IPS-15b (cell line): ENCODE results near the gene NALCN.

ENCODE experiments used
- H3K27me3 ChIP-seq: one replicate; pipeline ENCODE4 v1.6.1; 2013; ENCODE audit warnings: low read length; ENCODE audit not compliant: control insufficient read depth, insufficient read depth
- H3K36me3 ChIP-seq: one replicate; pipeline ENCODE4 v1.6.1; 2013; ENCODE audit warnings: low read length; ENCODE audit not compliant: control insufficient read depth, insufficient read depth
- H3K4me1 ChIP-seq: one replicate; pipeline ENCODE4 v1.6.1; 2013; ENCODE audit warnings: mild to moderate bottlenecking, low read length; ENCODE audit not compliant: control insufficient read depth, insufficient read depth
- H3K4me3 ChIP-seq: one replicate; pipeline ENCODE4 v1.5.1; 2013; ENCODE audit warnings: low read depth, low read length
- H3K9ac ChIP-seq: one replicate; pipeline ENCODE4 v1.6.1; 2013; ENCODE audit warnings: low read depth, mild to moderate bottlenecking, low read length
- H3K9me3 ChIP-seq: one replicate; pipeline ENCODE4 v1.6.1; 2013; ENCODE audit warnings: mild to moderate bottlenecking, low read length; ENCODE audit not compliant: control insufficient read depth, insufficient read depth

NALCN gene

DNA sequence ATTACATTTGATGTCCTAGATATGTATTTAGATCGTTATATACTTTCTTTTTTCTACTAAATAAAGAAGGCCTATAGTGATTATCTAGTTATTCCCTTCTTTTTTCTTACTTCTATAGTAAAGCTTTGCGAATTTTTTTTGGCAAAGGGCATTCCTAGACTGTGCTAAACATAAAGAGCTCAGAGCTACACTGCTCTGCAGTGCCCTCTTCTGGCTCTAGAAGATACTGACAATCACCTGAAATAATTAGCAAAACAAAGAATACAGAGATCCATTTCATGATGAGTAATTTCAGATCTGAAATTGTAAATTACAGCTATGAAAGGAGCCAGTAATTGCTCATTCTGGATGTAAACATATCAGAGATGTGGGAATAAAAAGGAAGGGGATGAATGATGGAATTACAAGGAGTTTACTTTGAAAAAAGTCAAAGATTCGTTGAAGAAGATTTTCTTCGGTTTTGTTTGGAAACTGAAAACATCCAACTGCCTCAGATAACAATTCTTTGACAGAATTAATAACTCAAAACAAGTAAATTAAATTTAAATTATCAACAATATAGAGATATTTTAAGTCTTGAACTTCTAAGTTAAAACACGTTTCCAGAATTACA, 288.5 kb downstream of the NALCN start:
- Histone ChIP-seq H3K9ac (no peak overlapping the region), H3K27me3 (no peaks in the 10 kb centered on the region), H3K9me3 (no peaks in the 10 kb centered on the region), H3K36me3 (no peaks in the 10 kb centered on the region), H3K4me1 (no peaks in the 10 kb centered on the region), H3K4me3 (no peak overlapping the region)

DNA sequence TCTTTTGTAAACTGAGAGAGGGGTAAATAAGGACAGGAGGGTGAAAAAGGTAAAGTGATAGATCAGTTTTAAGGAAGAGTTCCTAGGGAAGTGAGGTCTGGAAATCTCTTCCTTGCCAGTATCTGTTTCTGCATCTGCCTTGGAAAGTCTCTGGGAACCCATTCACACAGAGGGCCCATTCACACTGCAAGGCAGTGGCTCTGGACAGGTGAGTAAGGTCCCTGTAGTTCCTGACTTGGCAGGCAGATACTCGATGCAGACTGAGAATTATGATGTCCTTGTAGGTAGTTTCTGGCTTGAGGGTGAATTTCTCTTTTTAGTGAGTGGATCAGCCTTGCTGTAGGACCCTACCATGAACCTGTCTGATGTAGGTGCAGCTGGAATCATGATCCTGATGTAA, 293.3 kb downstream of the NALCN start:
- H3K9ac ChIP-seq, result no peak overlapping the region
- peaks cover 13% of the 10 kb centered on the region for H3K4me1 ChIP-seq
- H3K36me3 ChIP-seq, result no peaks in the 10 kb centered on the region
- no peak overlapping the region for H3K4me3 ChIP-seq
- no peaks in the 10 kb centered on the region for H3K27me3 ChIP-seq
- H3K9me3 ChIP-seq, result no peaks in the 10 kb centered on the region

DNA sequence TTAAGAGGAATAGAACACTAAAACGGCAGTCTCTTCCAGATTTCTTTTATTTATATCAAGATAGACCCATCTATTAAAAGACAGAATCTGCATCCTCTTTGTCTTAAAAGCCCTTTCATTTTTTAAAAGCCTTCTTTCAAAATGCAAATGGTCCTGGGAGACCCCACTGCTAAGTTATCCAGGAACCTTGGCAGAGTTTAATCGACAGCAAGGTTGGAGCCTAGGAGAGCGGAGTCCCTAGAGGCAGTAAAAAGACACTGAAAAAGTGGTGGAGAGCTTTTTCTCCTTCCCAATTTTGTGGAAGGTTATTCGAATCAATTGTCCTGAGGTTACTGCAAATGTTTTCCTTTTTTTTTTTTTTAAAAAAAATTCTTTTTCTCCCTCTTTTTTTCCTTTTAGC, 294.7 kb downstream of the NALCN start:
- Histone ChIP-seq H3K9ac (no peak overlapping the region), H3K4me3 (no peak overlapping the region), H3K36me3 (no peaks in the 10 kb centered on the region), H3K4me1 (peaks cover 20% of the 10 kb centered on the region), H3K9me3 (no peaks in the 10 kb centered on the region), H3K27me3 (no peaks in the 10 kb centered on the region)

DNA sequence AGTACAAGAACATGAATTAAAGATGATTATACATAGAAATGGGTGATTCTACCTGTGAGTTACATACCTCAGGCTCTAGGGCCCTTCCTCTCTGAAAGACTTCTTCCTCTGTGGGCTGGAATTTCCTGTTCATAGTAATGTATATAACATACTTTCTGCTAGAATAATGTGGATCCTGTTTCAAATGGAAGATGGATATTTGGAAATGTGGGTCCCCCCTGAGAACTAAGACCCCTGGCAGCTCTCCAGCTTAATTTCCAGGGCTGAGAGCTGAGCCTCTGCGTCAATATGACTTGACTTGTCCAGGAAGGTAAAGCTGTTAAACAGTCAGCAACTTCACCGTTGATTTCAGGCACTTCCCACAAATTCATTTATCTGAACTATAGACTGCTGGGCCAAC, 296.3 kb downstream of the NALCN start:
- Histone ChIP-seq H3K36me3 (no peaks in the 10 kb centered on the region), H3K27me3 (no peaks in the 10 kb centered on the region), H3K4me3 (no peak overlapping the region), H3K9me3 (no peaks in the 10 kb centered on the region), H3K4me1 (peaks cover 31% of the 10 kb centered on the region), H3K9ac (no peak overlapping the region)

DNA sequence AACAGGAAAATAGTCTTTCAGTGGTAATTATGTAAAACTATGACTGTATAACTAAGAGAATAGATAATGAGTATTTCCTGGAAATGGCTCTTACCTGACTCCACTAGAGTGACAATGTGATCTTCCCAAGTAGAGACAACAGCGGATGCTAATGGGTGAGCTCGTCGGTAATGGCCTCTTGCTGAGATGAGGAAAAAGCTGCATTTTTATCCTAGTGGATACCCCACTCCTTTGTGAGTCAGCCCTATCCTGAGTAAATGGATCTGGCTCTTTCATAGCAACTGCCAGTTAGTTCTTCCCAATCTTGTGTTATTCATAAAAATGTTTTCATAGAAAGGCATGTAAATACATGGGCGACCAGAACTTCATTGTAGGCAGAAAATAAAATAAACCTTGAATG, 299.5 kb downstream of the NALCN start:
- peaks cover 34% of the 10 kb centered on the region for H3K4me1 ChIP-seq
- H3K9ac ChIP-seq, result no peak overlapping the region
- H3K9me3 ChIP-seq, result no peaks in the 10 kb centered on the region
- H3K4me3 ChIP-seq, result no peak overlapping the region
- H3K27me3 ChIP-seq, result no peaks in the 10 kb centered on the region
- H3K36me3 ChIP-seq, result no peaks in the 10 kb centered on the region

DNA sequence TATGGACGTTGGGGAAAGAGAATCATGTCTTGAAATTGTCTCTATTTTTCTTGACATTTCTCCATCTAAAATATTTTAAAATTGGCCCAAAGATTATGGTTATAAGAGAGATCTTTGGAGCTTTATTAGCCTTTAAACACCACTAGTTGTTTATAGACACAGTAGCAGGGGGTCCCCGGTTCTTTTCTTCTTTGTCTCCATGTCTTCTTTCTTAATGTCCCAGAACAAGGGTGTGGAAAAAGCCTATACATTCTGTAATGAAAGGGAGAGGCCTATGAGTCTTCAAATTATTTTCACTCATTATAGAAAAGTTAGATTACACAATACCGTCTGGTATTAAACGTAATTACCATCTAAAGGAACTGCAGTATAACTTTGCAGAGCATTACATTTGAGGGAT, 300.0 kb downstream of the NALCN start:
- Histone ChIP-seq H3K9me3 (no peaks in the 10 kb centered on the region), H3K36me3 (no peaks in the 10 kb centered on the region), H3K4me1 (peaks cover 34% of the 10 kb centered on the region), H3K9ac (no peak overlapping the region), H3K27me3 (no peaks in the 10 kb centered on the region), H3K4me3 (no peak overlapping the region)

DNA sequence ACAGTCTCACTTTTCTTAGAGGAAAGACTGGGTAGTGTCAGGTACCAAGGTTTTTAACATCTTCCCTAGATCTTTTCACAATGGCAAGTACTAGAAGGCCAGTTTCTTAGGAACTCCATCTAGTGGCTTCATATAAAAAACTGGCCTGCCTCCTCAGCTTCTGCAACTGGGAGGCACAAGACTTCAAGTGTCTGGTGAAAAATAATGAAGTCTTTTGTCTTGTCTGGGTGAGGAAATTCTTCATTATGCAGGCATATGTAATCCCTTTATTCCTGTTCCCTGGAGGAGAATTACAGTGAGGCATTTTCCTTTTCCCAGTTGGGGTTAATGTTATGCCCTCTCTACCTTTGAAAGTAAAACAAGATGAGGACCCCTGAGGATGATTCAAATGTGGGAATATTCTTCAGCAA, 300.5 kb downstream of the NALCN start:
- no peaks in the 10 kb centered on the region for H3K27me3 ChIP-seq
- no peak overlapping the region for H3K4me3 ChIP-seq
- H3K9me3 ChIP-seq, result no peaks in the 10 kb centered on the region
- peaks cover 34% of the 10 kb centered on the region for H3K4me1 ChIP-seq
- H3K9ac ChIP-seq, result no peak overlapping the region
- H3K36me3 ChIP-seq, result no peaks in the 10 kb centered on the region

DNA sequence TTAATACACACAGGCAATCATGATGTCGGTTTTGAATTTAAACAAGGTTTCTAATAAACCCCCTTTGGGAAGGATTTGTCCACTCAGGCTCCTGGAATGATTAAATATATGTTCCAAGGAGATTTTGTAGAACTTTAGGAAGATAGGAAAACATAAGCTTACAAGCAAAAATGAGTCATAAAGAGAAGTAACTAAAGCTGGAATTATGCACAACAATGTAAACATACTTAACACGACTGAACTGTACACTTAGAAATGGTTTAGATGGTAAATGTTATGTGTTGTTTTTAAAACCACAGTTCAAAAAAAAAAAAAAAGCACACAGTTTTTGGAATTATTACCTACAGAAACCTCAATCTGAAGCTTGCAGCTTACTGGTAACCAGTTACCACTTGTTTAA, 304.4 kb downstream of the NALCN start:
- Histone ChIP-seq H3K27me3 (no peaks in the 10 kb centered on the region), H3K36me3 (no peaks in the 10 kb centered on the region), H3K4me3 (no peak overlapping the region), H3K9me3 (no peaks in the 10 kb centered on the region), H3K4me1 (peaks cover 19% of the 10 kb centered on the region), H3K9ac (no peak overlapping the region)

DNA sequence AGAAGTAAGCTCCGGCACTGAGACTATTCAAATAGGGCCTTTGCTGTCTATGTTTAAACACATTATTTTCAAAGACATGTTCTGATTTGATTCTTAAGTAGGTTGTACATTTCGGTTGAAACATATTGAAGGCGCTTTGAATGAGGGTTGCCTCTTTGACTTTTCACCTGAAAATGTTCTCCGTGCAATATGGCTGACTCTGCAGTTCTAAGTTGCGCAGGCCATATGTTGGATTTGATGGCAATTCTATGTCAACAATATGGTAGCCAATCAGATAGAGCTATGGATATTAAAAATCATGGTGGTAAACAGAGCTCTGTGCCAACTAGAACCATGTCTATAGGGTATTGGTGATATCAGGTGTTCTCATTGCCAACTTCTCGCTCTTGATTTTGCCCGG, 307.3 kb downstream of the NALCN start:
- Histone ChIP-seq H3K9ac (no peak overlapping the region), H3K9me3 (no peaks in the 10 kb centered on the region), H3K36me3 (no peaks in the 10 kb centered on the region), H3K4me1 (no peaks in the 10 kb centered on the region), H3K4me3 (no peak overlapping the region), H3K27me3 (no peaks in the 10 kb centered on the region)

DNA sequence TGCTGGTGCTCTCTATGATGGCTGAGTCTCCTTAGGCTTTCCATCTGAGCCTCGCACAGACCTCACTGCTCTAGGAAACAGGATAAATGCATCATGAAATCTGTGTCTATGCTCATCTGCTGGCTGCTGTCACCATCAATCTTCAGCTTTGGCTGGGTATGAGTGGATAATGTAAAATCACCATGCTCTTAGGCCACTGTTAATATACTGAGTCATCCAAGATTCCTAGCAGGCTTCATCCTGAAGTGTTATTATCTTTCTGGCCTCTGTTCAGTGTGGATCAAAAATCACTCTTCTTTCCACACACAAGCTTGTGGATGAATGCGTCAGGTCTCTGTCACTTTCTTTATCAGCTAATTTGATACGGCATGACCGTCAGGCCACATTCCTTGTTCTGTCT, 317.4 kb downstream of the NALCN start:
- no peaks in the 10 kb centered on the region for H3K36me3 ChIP-seq
- no peak overlapping the region for H3K4me3 ChIP-seq
- H3K4me1 ChIP-seq, result no peaks in the 10 kb centered on the region
- no peak overlapping the region for H3K9ac ChIP-seq
- no peaks in the 10 kb centered on the region for H3K27me3 ChIP-seq
- no peaks in the 10 kb centered on the region for H3K9me3 ChIP-seq

DNA sequence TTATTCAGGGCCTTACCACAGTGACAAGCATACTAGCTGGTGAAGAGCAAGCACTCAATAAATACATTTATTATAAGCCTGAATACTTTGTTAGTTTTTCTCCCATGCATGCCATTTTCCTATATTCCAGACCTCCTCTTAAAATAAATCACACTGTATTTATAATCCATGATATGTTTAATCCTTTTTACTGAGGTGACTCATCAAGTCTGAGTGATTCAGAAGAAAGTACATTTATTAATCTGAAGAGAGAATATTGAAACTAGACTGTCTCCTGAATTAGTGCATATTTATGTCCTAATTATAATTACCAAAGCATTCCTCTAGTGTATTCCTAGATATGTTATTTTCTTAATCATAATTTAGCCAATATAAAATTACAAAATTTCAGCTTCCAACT, 323.3 kb downstream of the NALCN start:
- H3K36me3 ChIP-seq, result no peaks in the 10 kb centered on the region
- H3K27me3 ChIP-seq, result no peaks in the 10 kb centered on the region
- no peaks in the 10 kb centered on the region for H3K4me1 ChIP-seq
- no peak overlapping the region for H3K4me3 ChIP-seq
- no peaks in the 10 kb centered on the region for H3K9me3 ChIP-seq
- no peak overlapping the region for H3K9ac ChIP-seq

DNA sequence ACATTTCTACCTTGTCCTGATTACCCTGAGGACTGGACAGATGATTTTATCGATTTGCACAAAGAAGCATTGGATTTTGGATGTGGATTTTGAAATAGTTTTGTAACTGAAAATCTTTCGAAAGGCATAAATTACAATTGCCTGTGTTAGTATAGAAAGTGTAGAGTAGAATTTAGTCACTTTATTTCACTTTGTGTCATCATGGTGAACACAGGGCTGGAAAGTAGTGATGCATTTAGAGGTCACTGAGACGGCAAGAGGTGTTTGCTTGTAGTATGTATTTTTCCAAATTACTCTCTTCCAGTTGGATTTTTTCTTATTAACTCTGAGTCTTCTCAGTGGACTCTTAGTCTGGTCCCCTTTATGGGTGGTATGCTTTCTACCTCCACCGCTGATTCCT, 326.0 kb downstream of the NALCN start:
- H3K27me3 ChIP-seq, result no peaks in the 10 kb centered on the region
- H3K36me3 ChIP-seq, result no peaks in the 10 kb centered on the region
- no peaks in the 10 kb centered on the region for H3K9me3 ChIP-seq
- H3K4me3 ChIP-seq, result no peak overlapping the region
- no peaks in the 10 kb centered on the region for H3K4me1 ChIP-seq
- no peak overlapping the region for H3K9ac ChIP-seq
